SH-SY5Y (cell line): ENCODE results near the gene LLGL2.

Source experiments
- GATA2 ChIP-seq: IDR thresholded peaks from 2 replicates; pipeline ENCODE4 v1.6.1; 2011; ENCODE audit warnings: mild to moderate bottlenecking, low read depth, low read length
- GATA3 ChIP-seq: IDR thresholded peaks from 2 replicates; pipeline ENCODE4 v1.6.1; 2011; ENCODE audit warnings: low read depth, mild to moderate bottlenecking, low read length, moderate library complexity

DNA sequence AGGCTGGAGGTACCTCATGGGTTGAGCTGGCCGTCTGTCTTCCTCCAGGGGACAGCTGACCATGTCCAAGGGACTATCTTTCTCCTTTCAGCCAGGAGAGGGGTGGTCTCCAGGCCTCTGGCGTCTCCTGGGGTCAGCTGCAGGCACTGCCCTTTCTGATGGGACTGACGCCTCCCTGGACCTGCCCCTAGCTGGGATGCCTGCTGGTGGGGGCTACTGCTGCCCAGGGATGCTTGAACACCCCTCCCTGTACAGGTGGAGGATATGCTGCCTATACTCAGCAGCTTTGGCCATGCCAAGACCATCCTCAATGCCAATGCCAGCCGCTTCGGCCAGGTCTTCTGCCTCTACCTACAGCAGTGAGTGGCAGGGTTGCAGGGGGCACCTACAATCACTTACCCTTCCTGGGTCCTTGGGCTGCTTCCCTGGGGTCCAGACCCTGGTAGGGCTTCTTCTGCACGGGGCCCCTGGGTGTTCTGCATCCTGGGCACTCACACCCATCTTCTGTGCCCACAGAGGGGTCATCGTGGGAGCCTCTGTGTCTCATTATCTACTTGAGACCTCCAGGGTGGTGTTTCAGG is 66.3 kb downstream of the LLGL2 start:
- no peak for TF ChIP-seq GATA3
- no peak for TF ChIP-seq GATA2
